ENCODE measurements around the gene CLIC5. TPM values are rescaled to one million over a fixed set of nuclear protein-coding genes. Genes with fewer than 3 reads are reported as not detected.

Gene CLIC5
- total RNA-seq, 1 experiment from 2014 or later = not detected

DNA sequence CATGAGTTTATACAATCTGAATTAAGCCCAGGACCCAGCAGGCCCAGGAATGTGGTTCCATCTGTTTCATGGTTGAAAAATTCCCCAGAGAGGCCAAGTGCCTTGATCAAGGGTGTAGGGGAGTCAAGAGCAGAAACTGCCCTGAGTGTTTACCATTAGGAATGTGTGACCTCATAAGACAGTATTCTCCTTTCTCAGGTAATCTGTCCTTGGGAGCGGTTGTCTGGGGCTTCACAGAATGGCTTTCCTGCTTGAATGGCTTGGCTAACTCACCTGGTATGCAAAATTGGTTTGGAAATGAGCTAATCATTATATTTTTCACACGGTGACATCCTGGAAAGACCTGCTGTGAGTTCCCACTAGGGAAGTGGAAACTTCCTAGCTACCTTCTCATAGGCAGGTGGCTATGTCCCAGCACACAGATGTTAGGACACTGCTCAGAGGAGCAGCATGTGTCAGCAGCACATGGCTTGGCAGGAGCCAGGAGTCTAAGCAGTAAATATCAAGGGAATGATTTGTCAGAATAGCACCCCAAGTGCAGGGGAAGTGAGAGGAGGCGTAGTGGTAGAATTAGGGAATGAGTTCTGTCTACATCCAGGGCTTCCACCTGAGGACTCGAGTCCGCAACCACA is 17.7 kb downstream of the CLIC5 start:
- no peak for DNase-seq (ENCODE audit: low spot score)

DNA sequence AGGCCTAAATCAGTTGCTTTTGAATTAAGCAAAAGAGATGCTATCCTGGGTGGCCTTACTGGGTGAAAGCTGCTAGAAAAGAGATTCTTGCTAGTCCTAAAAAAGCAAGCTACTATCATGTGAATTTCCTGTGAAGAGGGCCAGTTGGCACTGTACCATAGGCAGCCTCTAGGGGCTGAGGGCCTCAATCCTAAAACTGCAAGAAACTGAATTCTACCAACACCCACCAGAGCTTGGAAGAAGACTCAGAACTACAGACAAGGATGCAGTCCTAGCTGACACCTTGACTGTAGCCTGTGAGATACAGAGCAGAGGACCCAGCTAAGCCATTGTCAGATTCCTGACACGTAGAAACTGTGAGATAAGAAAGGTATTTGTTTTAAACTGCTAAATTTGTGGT is 24.5 kb downstream of the CLIC5 start:
- DNase-seq (ENCODE audit: low spot score) = no peak

DNA sequence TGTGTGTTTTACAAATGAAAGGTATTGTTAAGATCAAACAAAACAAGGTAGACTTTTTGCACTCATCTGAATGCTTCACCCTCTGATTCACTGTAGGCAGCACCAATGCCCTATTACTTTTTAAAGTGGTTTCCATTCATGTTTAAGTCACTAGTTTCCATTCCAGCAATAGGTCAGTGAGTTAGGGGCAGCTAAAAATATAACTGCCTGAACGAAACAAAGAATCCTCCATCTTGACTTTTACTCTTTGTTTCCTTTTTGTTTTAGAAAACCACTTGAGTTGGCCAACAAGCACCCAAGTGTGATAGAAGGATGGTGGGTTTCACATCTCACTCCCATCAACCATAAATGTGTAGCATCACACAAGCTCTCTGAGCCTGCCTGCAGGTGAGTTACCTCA is 25.5 kb downstream of the CLIC5 start:
- no peak for DNase-seq (ENCODE audit: low spot score)

DNA sequence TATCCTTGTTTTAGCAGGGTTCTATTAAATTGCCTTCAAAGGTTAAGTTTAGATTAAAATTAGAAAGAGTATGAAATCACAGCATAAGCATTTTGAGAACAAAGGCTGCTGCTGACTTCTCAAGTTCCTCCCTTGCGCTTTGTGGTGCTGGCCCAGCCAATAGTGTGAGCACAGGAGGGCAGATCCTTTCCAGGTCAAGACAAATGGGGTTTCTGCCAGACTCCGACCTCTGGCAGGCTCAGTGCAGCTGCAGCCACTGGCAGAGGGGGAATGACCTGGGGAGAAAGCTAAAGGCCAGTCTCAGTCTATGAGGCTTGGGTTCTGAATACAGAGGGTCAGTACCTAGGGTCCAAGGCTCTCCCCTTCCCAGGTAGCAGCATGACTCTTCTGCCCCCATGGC is 27.0 kb downstream of the CLIC5 start:
- DNase-seq (ENCODE audit: low spot score) = no peak

DNA sequence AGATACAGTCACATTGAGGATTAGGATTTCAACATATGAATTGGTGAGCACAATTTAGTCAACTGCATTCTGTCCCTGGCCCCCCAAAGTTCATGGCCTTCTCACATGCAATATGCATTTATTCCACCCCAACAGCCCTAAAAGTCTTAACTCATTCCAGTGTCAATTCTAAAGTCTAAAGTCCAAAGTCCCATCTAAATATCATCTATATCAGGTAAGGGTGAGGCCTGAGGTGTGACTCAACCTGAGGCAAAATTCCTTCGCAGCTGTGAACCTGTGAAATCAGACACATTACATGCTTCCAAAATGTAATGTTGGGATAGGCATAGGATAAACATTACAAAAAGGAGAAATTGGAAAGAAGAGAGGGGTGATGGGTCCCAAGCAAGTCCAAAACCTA is 27.8 kb downstream of the CLIC5 start:
- no peak for DNase-seq (ENCODE audit: low spot score)

DNA sequence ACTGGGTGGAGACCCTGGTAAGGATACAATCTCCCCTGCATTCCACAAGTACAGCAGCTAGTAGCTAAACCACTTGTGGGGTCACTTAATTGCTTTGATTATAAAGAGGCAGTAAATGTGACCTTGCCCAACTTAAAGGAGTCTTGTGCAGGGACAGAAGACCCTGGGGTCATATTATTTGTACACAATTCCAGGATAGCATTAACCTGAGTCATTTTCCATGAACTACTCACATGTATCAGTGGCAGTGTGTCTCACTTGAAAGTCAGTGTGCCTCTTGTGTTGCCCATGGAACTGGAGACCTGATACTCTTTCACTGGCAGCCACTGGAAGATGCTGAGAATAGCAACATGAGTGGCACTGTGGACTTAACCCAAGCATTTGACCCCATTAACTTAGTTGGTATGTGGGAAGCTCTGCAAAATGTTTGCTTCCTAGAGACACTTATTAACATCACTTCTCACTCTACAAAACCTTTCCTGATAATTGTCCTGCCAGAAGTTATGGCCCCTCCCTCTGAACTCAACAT is 28.9 kb downstream of the CLIC5 start:
- DNase-seq (ENCODE audit: low spot score) = no peak

DNA sequence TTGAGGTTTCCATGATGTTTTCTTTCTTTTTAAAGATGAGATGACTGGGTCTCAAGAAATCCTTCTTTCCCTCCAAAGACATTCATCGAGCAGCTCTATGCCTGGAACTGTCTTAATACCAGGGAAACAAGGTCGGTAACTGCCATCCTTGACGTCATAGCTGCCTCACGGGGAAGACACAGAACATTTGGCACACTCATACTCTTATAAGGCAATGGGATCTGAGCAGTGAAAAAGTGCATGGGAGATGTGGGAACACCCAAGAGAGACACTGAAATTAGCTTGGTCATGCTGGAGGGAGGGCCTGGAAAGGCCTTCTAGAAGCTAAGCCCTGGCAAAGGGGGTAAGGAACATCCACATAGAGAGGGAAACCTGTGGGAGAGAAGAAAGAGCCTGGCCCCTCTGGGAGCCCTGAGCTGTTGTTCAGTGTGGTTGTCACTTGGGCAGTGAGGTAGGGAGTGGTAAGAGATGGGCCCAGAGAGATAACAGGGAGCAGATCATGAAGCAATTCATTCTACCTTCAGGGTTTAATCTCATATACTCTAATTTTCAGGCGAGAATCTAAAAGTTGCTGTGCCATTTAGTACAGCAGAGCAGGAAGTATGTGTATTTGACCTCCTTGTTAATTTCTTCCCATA is 30.8 kb downstream of the CLIC5 start:
- no peak for DNase-seq (ENCODE audit: low spot score)

DNA sequence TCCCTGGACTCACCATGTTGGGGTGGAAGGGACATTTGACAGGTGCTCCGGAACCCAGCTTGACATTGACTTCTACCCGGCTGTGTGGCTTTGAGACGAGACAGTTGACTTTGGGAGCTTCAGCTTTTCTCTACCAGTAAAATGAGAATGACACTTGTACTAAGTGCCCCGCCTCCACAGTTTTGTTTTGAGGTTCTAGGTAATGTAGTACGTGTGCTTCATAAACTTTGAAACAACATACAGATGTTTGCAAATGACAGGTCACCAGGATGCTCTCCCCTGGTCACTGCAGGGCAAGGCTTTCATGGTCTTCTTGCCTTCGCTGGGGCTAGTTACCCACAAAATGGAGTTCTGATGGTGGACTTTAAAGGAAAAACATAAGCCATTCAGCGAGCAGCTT is 31.3 kb downstream of the CLIC5 start:
- DNase-seq (ENCODE audit: low spot score) = no peak

DNA sequence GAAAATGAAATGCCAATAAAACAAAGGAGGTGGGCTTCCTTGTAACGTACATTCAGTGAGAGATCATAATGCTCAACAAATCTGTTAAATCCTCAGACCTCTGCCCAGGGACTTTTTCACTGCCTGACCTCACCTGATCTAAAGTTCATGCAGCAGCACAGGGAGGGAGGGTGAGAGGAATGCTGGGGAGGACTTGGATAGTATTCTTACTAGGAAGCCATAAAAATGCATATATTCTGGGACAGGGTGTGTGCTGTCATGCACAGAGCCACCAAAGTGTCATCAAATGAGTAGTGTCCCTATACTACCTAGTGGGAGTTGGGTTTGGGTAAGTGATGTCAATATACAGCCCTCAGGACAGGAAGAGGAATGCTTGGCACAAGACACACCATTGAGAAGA is 32.6 kb downstream of the CLIC5 start:
- DNase-seq (ENCODE audit: low spot score) = no peak

DNA sequence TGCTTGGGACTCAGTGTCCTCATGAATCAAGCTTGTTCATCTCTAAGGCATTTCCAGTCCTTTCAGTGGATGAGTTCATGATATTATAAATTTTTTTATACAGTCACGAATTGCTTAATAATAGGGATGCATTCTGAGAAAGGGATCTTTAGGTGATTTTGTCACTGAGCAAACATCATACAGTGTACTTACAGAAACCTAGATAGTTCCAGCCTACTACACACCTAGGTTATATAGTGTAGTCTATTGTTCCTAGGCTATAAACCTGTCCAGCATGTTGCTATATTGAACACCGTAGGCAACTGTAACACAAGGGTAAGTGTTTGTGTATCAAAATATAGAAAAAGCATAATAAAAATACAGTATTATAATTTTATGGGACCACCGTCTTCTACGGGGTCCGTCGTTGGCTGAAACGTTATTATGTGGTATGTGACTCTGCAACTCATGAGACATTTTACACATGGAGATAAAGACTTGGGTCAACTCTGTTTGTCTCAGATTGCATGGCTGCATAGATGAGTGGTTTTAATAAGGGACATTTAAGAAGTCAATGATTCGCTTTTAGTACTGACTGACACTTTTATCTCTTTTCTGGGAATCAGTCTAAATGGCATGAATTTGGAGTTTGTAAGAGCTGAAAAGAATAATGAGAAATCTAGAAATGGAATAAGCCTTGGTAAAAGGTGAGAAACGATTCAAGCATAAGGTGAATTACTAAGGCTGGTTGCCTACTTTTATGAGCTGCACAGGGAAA is 33.2 kb downstream of the CLIC5 start:
- no peak for DNase-seq (ENCODE audit: low spot score)

DNA sequence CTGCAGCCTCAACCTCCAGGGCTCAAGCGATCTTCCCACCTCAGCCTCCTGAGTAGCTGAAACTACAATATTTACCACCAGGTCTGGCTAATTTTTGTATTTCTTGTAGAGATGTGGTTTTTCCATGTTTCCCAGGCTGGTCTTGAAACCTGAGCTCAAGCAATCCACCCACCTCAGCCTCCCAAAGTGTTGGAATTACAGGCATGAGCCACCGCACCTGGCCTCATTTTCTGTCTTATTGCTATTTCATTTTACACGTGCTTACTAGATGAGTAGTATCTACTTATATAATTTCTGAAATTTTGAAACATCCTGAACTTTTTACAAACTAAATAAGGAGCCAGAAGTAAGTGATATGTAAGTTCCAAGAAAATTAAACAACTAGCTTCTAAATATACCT is 34.6 kb downstream of the CLIC5 start:
- no peak for DNase-seq (ENCODE audit: low spot score)

DNA sequence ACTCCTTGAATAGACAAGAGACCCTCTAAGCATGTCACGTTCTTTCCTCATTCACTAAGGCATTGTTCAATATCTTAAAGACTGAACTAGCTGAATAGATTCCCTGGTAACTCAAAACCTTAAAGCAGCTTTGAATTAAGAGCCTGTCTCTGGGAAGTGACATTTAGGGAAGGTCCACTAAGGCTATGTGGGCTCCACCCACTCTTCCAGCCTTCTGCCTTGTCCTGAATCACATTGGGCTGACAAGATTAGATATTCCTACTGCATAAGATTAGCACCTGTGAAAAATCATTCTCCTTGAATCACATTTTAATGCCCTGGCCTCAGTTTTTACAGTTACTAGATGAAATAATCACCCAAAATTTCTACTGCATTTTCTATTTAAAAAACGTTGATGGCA is 36.3 kb downstream of the CLIC5 start:
- no peak for DNase-seq (ENCODE audit: low spot score)

DNA sequence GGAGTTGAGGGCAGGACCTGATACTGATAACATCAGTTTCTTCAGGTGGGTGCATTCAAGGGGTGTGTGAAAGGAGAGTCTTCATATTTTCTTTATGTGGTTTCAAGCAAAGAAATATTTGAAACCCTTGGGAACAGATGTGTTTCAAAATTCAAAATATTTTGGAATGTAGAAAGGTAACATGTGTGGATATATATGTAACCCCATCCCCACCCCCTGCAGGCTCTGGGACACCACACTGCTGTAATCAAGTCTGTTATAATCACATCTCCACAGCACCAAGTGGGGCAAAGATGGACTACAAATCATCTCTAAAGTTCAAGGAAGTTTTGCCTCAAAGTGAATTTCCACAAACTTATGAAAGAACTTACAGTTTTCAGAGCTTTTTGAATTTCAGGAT is 41.1 kb downstream of the CLIC5 start:
- no peak for DNase-seq (ENCODE audit: low spot score)

DNA sequence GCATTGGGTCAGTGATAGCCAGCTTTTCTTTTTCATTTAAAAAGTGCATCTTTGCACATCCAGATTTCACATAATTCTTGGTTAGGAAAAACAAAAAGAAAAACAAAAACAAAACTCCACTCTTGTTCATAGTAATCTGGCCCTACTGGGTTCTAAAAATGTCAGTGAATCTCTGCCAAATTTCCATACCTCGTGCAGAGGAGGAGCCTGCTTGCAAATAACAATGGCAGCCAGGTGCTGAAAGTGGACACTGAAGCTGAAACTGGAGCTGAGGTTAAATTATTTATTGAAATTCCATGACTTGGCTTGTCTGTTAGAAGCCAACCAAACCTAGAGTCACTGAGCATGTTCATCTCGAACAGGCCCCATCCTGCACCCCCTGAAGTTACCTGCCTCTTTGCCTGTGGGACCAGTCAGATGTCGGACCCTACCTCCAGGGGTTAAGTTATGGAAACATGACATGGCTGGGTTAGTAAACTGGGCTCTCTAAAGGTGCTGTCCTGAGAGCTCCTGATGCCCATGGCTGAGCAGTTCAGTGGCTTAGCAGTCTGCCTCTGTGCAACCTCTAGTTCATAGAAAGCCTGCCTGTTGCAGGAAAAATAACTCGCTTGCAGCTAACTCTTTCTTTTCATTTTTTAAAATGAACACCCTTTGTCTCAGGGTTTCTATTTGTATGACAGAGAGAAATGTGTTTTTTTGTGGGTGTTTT is 42.7 kb downstream of the CLIC5 start:
- no peak for DNase-seq (ENCODE audit: low spot score)

DNA sequence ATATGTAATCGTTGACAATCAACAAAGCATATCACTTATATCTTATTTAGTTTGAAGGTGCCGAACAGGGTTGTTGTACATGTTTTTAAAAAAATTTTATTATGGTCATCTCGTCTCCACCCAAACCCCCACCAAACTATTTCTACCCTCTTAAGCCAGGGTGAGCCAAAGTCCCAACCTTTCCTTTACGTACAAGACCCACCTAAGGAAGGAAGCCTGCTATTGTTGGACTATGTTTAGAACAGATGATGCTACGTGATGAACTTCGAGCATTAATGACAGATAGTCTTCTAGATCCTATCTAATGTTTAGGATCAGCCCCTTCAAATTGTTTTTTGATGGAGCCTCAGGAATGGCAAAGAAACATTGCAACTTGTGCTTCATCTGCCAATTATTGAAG is 44.4 kb downstream of the CLIC5 start:
- DNase-seq (ENCODE audit: low spot score) = no peak

DNA sequence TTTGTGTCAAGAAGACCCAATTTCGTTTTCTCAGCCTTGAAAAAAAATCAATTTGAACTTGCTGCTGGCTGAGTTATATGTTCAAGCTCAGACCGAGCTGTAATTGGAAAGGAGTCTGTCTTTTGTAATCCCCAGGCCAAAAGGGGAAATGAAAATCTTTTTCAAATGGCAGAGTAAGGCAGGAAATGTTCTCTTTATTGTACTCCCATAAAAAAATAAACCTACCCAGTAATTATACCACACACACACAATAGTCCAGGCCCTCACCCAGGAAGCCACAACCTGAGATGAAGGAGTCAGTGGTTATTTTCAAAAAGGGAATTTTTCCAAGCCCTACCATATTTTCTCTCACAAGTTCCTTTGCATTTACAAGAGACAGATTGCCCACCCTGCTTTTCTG is 45.3 kb downstream of the CLIC5 start:
- no peak for DNase-seq (ENCODE audit: low spot score)

DNA sequence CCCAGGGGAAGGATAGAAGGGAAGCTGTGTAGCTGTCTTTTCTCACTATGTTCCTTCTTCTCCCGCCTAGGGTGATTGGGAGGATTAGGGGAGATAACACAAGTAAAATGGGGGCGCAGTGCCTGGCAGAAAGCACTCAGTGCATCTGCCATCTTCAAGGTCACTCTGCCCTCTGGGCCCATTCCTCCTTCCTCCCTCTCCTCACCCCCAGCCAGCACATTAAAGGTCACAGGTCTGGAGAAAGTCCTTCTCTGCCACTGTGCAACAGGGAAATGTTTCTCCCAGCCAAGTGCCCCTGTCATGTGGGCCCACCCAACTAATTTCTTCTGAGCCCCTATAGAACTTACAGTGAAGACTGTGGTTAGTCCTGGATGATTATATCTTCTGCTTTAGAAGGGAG is 45.8 kb downstream of the CLIC5 start:
- no peak for DNase-seq (ENCODE audit: low spot score)

DNA sequence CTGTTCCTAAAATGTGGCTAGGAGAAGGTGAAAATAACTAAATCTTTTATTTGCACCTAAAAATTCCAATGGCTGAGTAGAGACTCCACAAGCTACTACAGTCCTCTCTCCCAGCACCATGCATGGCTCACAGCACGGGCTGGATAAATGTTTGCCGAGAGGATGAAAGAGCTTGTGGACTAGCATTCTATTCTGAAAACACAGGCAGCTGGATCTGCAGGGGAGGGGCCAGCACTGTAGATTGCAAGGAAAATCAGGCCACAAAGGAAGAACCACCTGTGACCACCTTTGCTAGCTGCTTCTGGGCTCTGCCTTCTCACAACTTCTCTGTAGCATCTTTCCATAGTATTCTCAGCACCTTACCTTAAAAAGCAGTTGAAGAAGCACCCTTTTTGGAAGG is 46.6 kb downstream of the CLIC5 start:
- no peak for DNase-seq (ENCODE audit: low spot score)

DNA sequence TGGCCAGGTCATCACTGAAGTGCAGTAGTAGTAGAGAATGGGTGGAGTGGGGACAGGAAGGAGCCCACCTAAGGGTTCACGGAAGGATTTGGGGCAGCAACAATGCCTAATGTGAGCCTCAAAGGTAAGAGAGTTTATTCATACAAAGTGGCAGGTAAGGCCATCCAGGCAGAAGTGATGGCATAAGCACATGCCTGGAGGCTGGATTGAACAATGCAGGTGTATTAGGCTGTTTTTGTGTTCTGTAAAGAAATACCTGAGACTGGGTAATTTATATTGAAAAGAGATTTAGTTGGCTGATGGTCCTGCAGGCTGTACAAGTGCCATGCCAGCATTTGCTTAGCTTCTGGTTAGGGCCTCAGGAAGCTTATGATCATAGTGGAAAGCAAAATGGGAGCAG is 48.3 kb downstream of the CLIC5 start:
- DNase-seq (ENCODE audit: low spot score) = no peak

DNA sequence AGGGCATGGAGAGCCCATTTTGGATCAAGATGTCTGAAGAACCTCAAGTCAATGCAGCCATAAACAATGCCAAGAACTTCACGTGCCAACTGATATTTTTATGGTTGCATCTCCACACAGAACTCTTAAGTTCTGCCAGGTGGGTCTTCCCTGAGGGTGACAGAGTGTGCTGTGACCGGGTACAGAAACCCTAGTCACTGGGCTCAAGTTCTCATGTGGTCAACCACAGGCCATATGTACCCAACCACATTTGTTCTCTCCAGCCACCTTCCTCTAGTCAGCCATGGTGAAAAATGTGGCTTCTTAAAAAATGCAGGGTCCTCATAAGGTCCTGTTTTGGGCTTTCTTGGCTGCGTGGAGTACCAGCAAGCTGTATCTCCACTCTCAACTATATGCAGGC is 48.9 kb downstream of the CLIC5 start:
- DNase-seq (ENCODE audit: low spot score) = no peak

DNA sequence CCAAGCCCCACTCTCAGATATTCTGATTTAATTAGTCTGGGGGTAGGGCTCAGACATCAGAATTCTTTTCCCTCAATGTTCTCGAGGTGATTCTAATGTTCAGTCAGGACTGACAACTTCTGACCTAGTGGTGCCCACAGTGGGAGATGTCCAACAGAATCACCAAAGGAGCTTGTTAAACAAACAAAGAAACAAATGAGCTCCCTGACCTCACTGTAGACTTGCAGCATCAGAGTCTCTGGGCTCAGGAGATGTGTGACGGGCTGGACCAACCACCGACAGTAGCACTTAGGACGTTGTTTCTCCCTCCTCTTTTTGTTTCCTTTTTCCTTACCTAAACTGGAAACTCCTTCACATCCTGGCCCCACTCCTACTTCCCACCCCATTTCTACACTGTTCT is 49.3 kb downstream of the CLIC5 start:
- DNase-seq (ENCODE audit: low spot score) = no peak

DNA sequence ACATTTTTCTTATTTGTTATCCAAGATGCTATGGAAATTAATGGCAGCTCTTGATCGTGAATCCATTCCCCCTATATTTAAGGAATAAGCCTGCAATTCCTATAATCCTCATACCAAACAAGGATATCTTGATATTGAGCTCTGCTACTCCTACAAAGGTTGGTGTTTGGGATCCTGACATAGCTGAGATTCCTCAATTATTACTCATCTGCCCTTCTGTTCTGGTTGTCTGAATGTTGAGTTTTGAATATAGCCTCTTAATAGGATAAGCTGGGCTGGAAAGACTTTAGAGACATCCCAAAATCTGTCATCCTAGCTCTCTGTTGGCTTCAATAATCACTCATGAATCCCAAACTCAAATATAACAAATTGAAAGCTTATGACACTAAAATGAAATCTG is 49.9 kb downstream of the CLIC5 start:
- peak; percentile 67 for DNase-seq (ENCODE audit: low spot score)

DNA sequence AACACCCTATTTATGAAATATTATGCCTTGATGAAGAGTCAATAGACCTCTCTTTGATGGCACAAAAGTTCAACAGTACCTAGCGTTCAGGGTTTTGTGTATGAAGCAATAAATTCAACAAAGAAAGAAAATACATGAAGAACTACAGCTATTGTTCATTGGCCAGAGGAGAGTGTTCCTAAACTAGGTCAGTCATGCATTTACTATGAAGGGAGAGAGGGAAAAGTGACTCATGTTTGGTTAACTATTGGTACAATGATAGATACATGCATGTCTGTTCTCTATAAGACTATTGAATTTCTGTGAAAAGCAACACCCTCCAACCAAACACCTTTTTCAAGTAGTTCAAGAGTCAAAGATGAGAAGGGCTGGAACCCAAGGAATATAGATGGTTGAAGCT is 50.7 kb downstream of the CLIC5 start:
- DNase-seq (ENCODE audit: low spot score) = no peak
